ENCODE data around the gene CPNE7.

DNA sequence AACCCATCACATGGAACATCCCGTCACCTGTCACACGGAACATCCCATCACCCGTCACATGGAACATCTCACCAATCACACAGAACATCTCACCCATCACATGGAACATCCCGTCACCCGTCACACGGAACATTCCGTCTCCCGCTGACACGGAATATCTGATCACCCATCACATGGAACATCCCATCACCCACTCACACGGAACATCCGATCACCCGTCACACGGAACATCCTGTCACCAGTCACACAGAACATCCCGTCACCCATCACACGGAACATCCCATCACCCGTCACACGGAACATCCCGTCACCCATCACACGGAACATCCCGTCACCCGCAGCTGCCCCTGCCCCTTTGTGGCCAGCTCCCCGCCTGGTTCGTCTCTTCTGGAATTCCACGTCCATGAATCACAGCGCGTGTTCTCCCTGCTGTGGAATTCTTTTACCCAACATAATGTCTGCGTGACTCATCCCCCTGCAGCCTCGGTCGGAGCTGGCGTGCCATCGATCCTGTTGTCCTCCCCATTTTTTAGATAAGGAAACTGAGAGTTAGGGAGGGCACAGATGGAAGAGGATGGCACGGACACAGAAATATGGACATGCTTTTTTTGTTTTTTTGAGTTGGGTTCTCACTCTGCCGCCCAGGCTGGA is 5.6 kb downstream of the CPNE7 start:
- TF ChIP-seq, protein P1, sequence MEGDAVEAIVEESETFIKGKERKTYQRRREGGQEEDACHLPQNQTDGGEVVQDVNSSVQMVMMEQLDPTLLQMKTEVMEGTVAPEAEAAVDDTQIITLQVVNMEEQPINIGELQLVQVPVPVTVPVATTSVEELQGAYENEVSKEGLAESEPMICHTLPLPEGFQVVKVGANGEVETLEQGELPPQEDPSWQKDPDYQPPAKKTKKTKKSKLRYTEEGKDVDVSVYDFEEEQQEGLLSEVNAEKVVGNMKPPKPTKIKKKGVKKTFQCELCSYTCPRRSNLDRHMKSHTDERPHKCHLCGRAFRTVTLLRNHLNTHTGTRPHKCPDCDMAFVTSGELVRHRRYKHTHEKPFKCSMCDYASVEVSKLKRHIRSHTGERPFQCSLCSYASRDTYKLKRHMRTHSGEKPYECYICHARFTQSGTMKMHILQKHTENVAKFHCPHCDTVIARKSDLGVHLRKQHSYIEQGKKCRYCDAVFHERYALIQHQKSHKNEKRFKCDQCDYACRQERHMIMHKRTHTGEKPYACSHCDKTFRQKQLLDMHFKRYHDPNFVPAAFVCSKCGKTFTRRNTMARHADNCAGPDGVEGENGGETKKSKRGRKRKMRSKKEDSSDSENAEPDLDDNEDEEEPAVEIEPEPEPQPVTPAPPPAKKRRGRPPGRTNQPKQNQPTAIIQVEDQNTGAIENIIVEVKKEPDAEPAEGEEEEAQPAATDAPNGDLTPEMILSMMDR (conservative IDR thresholded peaks at IDR 0.05; ENCODE audit: low read length) = no peak
- TF ChIP-seq EZH2phosphoT487 (IDR thresholded peaks at IDR 0.05; ENCODE audit: borderline replicate concordance) = no peak
